GM12891 (cell line): ENCODE results near the gene DPEP2NB. TPM values are rescaled to one million over a fixed set of nuclear protein-coding genes. Genes with fewer than 3 reads are reported as not detected.

Source experiments
- DNase-seq: peaks from one replicate; pipeline ENCODE4 v3.0.0; 2011; ENCODE audit warnings: low spot score; ENCODE audit not compliant: insufficient read length
- FAIRE-seq: peaks from 2 replicates; lab custom pipeline; 2011; peaks lifted over from hg19 to GRCh38; lab: Jason Lieb, UNC
- PAX5 ChIP-seq: IDR thresholded peaks from 2 replicates; pipeline ENCODE4 v1.6.1; 2011; ENCODE audit warnings: low read length, moderate library complexity, mild to moderate bottlenecking; ENCODE audit not compliant: insufficient read depth, severe bottlenecking
- POLR2A ChIP-seq: IDR thresholded peaks from 2 replicates; pipeline ENCODE4 v1.6.1; 2011; ENCODE audit warnings: low read depth, low read length, control low read depth
- POLR2AphosphoS5 ChIP-seq: IDR thresholded peaks from 2 replicates; pipeline ENCODE4 v1.6.1; 2011; ENCODE audit warnings: low read depth, low read length, control low read depth
- POU2F2 ChIP-seq: IDR thresholded peaks from 2 replicates; pipeline ENCODE4 v1.6.1; 2011; ENCODE audit warnings: low read depth, mild to moderate bottlenecking, control low read depth, low read length, moderate library complexity
- SPI1 ChIP-seq: IDR thresholded peaks from 2 replicates; pipeline ENCODE4 v1.6.1; 2011; ENCODE audit warnings: low read depth, low read length, control low read depth
- TAF1 ChIP-seq: IDR thresholded peaks from 2 replicates; pipeline ENCODE4 v1.6.1; 2011; ENCODE audit warnings: low read depth, low read length, control low read depth
- polyA plus RNA-seq: library from polyadenylated mRNA; unstranded; fragments of >200 nt; gene quantifications from one replicate; pipeline ENCODE4 v1.2.1, GENCODE V29; 2012; ENCODE audit warnings: low read depth, missing spikeins, inconsistent platforms; ENCODE audit not compliant: missing spikeins

Gene DPEP2NB
- polyA plus RNA-seq: not detected

DNA sequence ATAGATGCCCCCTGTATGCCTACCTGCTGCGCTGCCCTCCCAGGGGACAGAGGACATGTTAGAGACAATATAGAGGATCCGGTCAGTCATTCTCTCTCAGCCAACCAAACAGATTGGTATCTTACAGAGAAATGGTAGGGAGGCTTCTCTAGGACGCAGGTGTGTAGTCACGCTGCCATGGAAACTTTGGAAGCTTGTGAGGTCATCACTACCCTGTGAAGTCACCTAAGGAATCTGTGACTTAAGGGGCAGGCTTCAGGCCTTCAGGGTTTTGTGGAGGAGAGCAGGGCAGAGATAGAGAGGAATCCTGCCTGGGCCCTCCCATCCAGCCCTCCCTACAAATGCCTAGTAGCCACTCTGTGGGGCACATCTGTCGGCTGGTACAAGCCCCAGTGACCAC is at the start of gene DPEP2NB:
DPEP2NB (minus strand) TSS at position 231 of the 400 bp plus-strand sequence; CDS start at position 90, 141 bp downstream.
- DNase-seq: no peak
- TF ChIP-seq POLR2A: no peak
- no peak for TF ChIP-seq POLR2AphosphoS5
- no peak for TF ChIP-seq PAX5
- TF ChIP-seq TAF1: no peak
- no peak for FAIRE-seq

- no peak for TF ChIP-seq SPI1
- no peak for TF ChIP-seq TAF1
- TF ChIP-seq POU2F2: no peak
- no peak for TF ChIP-seq PAX5
- TF ChIP-seq POLR2AphosphoS5: no peak
- no peak for TF ChIP-seq POLR2A
- FAIRE-seq: peak; percentile 83
- peak; percentile 58 for DNase-seq
These were observed 49.2 kb upstream of the DPEP2NB start for GRCh38 chr16:68064791-68065365.

DNA sequence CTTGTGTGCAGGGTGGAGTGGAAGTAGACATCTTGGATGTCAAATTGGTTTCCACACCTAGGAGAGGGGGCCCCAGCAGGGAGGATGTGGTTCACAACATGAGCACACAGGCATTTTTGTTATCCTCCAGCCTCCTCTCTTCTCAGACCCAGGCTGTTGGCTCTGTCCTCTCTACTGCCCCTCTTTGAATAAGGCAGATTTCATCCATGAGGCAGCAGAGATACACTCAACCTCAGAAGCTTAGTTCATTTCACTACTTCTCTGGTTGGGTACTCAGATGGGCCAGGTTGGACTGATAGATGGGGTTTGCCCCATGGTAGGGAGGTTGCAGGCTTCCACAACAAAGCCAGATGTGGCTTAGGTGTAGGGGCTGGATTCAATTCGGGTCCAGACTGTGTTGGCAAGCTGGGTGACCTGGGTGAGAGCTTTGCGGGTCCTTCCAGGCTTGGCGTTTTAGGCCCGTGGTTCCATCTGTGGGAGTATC is 47.2 kb upstream of the DPEP2NB start:
- DNase-seq (no peak), FAIRE-seq (no peak)
- TF ChIP-seq POLR2AphosphoS5 (no peak), POLR2A (no peak), PAX5 (no peak), TAF1 (no peak), POU2F2 (no peak), SPI1 (no peak)

DNA sequence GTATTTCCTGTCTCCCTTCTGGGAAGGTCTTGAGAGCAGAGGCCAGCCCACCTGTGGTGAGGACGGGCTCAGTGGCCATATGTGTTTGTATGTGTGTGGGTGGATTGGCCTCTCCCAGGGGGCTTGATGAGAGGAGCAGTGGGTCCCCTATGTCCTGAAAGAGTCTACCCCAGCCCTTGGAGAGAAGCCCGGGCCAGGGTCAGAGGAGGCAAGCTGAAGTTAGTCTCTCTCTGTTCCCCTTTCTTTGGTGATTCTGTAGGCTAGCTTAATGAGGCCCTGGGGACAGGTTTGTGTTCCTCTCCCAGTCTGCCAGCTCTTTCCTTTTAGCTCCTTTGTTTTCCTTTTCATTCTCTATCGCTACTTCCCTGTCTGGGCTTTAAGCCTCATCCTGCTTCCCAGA is 45.7 kb upstream of the DPEP2NB start:
- DNase-seq (no peak), FAIRE-seq (no peak)
- TF ChIP-seq SPI1 (peak; percentile 66), PAX5 (no peak), POLR2A (no peak)

GRCh38 chr16:68059804-68060203 is 44.1 kb upstream of the DPEP2NB start:
- FAIRE-seq: no peak
- DNase-seq: no peak
- no peak for TF ChIP-seq POLR2A
- TF ChIP-seq TAF1: no peak
- TF ChIP-seq SPI1: no peak
- TF ChIP-seq POU2F2: no peak
- TF ChIP-seq PAX5: no peak
- TF ChIP-seq POLR2AphosphoS5: no peak

DNA sequence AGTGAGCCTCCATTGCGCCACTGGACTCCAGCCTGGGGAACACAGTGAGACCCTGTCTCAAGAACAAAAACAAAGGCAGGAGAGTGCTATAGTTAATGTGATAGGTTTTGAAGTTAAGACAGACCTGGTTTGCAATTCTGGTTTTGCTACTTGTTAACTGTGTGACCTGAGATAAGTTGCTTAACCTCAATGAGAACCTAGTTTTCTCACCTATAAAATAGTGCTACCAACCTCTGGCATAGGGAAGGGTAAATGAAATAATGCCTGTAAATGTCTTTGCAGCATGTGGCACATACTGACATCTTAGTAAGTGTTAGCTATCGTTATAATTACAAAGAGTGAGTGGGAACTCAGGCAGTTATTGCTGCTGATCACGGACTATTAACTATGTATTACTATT is 39.7 kb upstream of the DPEP2NB start:
- DNase-seq (no peak), FAIRE-seq (no peak)
- TF ChIP-seq SPI1 (no peak), PAX5 (no peak), POLR2A (no peak), POLR2AphosphoS5 (no peak), POU2F2 (no peak), TAF1 (no peak)

- FAIRE-seq (no peak), DNase-seq (no peak)
- TF ChIP-seq POLR2A (no peak), POU2F2 (no peak), SPI1 (no peak), PAX5 (no peak), TAF1 (no peak), POLR2AphosphoS5 (no peak)
These were observed 33.7 kb upstream of the DPEP2NB start for GRCh38 chr16:68049449-68049848.

GRCh38 chr16:68047987-68048386 is 32.3 kb upstream of the DPEP2NB start:
- TF ChIP-seq PAX5 (no peak), POLR2A (no peak), TAF1 (no peak)
- DNase-seq (no peak), FAIRE-seq (no peak)

DNA sequence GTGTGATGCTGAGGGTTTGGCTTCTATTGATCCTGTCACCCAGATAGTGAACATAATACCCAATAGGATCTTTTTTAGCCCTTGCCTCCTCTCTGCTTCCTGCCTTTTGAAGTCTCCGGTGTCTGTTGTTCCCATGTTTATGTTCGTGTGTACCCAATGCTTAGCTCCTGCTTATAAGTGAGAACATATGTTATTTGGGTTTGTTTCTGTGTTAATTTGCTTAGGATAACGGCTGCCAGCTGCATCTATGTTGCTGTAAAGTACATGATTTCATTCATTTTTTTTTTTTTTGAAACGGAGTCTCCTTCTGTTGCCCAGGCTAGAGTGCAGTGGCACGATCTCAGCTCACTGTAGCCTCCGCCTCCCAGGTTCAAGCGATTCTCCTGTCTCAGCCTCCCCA is 30.4 kb upstream of the DPEP2NB start:
- FAIRE-seq: no peak
- no peak for DNase-seq
- no peak for TF ChIP-seq SPI1
- TF ChIP-seq POU2F2: no peak
- TF ChIP-seq PAX5: no peak
- no peak for TF ChIP-seq POLR2AphosphoS5
- no peak for TF ChIP-seq TAF1
- TF ChIP-seq POLR2A: no peak

- FAIRE-seq (peak; percentile 47), DNase-seq (no peak)
- TF ChIP-seq TAF1 (no peak), SPI1 (peak; percentile 73)
These were observed 26.1 kb upstream of the DPEP2NB start for GRCh38 chr16:68041783-68042182.
